HepG2 (cell line): ENCODE results near the gene KMT5C. TPM values are rescaled to one million over a fixed set of nuclear protein-coding genes. Genes with fewer than 3 reads are reported as not detected.

Experiments
- ATAC-seq: fragments of 200-7000 bp; cut with Tn5 transposase; 3 replicates; pipeline ENCODE4 v1.9.1; 2020; ENCODE audit warnings: mild to moderate bottlenecking, moderate library complexity
- BruUV-seq: library from RNA; stranded (reverse); fragments of 400-500 nt; replicated peaks from 2 replicates; lab custom pipeline; 2021; lab: Mats Ljungman, UMichigan
- CTCF ChIA-PET: fragments of 300-600 bp; formaldehyde crosslinking; extraction: SDS; loops from one replicate; lab custom pipeline; 2021; ENCODE audit warnings: low total read pairs, inconsistent platforms, low intra/inter-chr PET ratio; lab: Yijun Ruan, JAX
- POLR2A ChIA-PET: fragments of 350-600 bp; sonication (Branson Sonifier 250); formaldehyde crosslinking; loops from one replicate; lab custom pipeline; 2020; ENCODE audit warnings: antibody characterized with exemption, inconsistent platforms; lab: Yijun Ruan, JAX
- DNase-seq: peaks from one replicate; pipeline ENCODE4 v3.0.0-alpha.2; 2015; ENCODE audit warnings: low spot score
- FAIRE-seq: peaks from 3 replicates; lab custom pipeline; 2011; peaks lifted over from hg19 to GRCh38; lab: Jason Lieb, UNC
- H2AFZ ChIP-seq: one replicate; pipeline ENCODE4 v1.6.1; 2011; ENCODE audit warnings: low read length, inconsistent platforms
- H3K27ac ChIP-seq: fragments of 300-600 bp; 3 replicates; pipeline ENCODE4 v1.8.0; 2011; ENCODE audit warnings: mixed run types, mild to moderate bottlenecking, mixed read lengths, low read length, inconsistent platforms; ENCODE audit not compliant: insufficient read depth; ENCODE audit errors: extremely low read length
- H3K27me3 ChIP-seq, 2 experiments: fragments of 200-600 bp in 1 of 2; 2 replicates in 1 of 2; 3 replicates in 1 of 2; pipeline versions ENCODE4 v1.6.0 to v1.8.0; 2011; ENCODE audit warnings: low read length in 2 of 2, mild to moderate bottlenecking in 2 of 2, moderate library complexity in 2 of 2, inconsistent platforms in 1 of 2; ENCODE audit not compliant: insufficient read depth in 2 of 2, control insufficient read depth in 1 of 2
- H3K36me3 ChIP-seq, 2 experiments: fragments of 200-600 bp in 1 of 2; replicated peaks in 1 of 2; 2 replicates in 1 of 2; 3 replicates in 1 of 2; pipeline versions ENCODE4 v1.5.1 to v1.8.0; 2011; ENCODE audit warnings: low read length in 2 of 2, inconsistent platforms in 1 of 2; ENCODE audit not compliant: insufficient read depth in 2 of 2, control insufficient read depth in 1 of 2
- H3K4me1 ChIP-seq: 2 replicates; pipeline ENCODE4 v1.5.1; 2012; ENCODE audit warnings: low read length, inconsistent platforms; ENCODE audit not compliant: insufficient read depth
- H3K4me2 ChIP-seq: 2 replicates; pipeline ENCODE4 v1.6.0; 2011; ENCODE audit warnings: low read depth, low read length, inconsistent platforms
- H3K4me3 ChIP-seq, 3 experiments: fragments of 200-600 bp in 1 of 3; sonication (generic), shearing (Covaris generic) in 1 of 3; replicated peaks in 1 of 3; 2 replicates each; pipeline ENCODE4 v1.5.1; 2011 to 2016; ENCODE audit warnings: low read length in 3 of 3, inconsistent platforms in 2 of 3, low read depth in 2 of 3, mild to moderate bottlenecking in 2 of 3, control low read depth in 1 of 3, mixed read lengths in 1 of 3; ENCODE audit not compliant: insufficient read depth in 1 of 3
- H3K79me2 ChIP-seq: one replicate; pipeline ENCODE4 v1.6.1; 2011; ENCODE audit warnings: low read length, inconsistent platforms; ENCODE audit not compliant: insufficient read depth
- H3K9ac ChIP-seq: 2 replicates; pipeline ENCODE4 v1.6.0; 2011; ENCODE audit warnings: mild to moderate bottlenecking, low read depth, low read length, inconsistent platforms; ENCODE audit not compliant: insufficient read depth
- H3K9me3 ChIP-seq: 2 replicates; pipeline ENCODE4 v1.5.1; 2012; ENCODE audit warnings: mild to moderate bottlenecking, low read length
- H4K20me1 ChIP-seq: 2 replicates; pipeline ENCODE4 v1.6.0; 2011; ENCODE audit warnings: inconsistent platforms, mild to moderate bottlenecking, low read length, moderate library complexity; ENCODE audit not compliant: insufficient read depth
- KDM6A ChIP-seq: IDR thresholded peaks from 2 replicates; pipeline ENCODE4 v1.6.1; 2016; ENCODE audit warnings: low read depth
- KMT2A ChIP-seq: sonication (generic); formaldehyde crosslinking; IDR thresholded peaks from 2 replicates; pipeline ENCODE4 v1.4.0; 2020; ENCODE audit warnings: missing genetic modification reagents
- PITX1 ChIP-seq: sonication (generic); formaldehyde crosslinking; IDR thresholded peaks from 2 replicates; pipeline ENCODE4 v1.5.1; 2020; ENCODE audit warnings: mild to moderate bottlenecking, missing genetic modification reagents
- SIN3B ChIP-seq: fragments of 150-350 bp; IDR thresholded peaks from 2 replicates; pipeline ENCODE4 v1.6.1; 2014; ENCODE audit warnings: low read length
- SUZ12 ChIP-seq: fragments of 150-350 bp; IDR thresholded peaks from 2 replicates; pipeline ENCODE4 v1.6.1; 2014; ENCODE audit warnings: low read depth, low read length
- TRIM22 ChIP-seq: fragments of 450-650 bp; IDR thresholded peaks from 2 replicates; pipeline ENCODE4 v1.6.1; 2017
- ZNF33B ChIP-seq: sonication (generic); formaldehyde crosslinking; IDR thresholded peaks from 2 replicates; pipeline ENCODE4 v1.5.1; 2020; ENCODE audit warnings: mild to moderate bottlenecking, missing genetic modification reagents
- WGBS: methylation state at CpG from one replicate; pipeline ENCODE4 v1.1.6; 2017; ENCODE audit warnings: low lambda C conversion rate; 5-methylcytosine and 5-hydroxymethylcytosine counted together
- in situ Hi-C: cut with HindIII; loops from 2 replicates; pipeline ENCODE4 v1.10.0; 2017; ENCODE audit warnings: low pct_unique_long_range_greater_than_20kb; ENCODE audit not compliant: extremely low pct_ligation_motif_present
- intact Hi-C: fragments of 100-400 bp; cut with micrococcal nuclease; formaldehyde crosslinking; loops from one replicate; pipeline ENCODE4 v1.10.0; 2022; ENCODE audit not compliant: unreplicated experiment
- polyA plus RNA-seq, 8 experiments: library from polyadenylated mRNA; depleted of rRNA in 3 of 8; stranded (reverse) in 7 of 8; unstranded in 1 of 8; fragments of >200 nt; fragmentation: Illumina TruSeq in 4 of 8; extraction: Trizol in 4 of 8; gene quantifications; 2 replicates each; pipeline versions ENCODE4 v1.2.1 to v1.2.3, GENCODE V29; 2011 to 2016; ENCODE audit warnings: low read depth in 4 of 8, missing spikeins in 1 of 8, mixed read lengths in 1 of 8; ENCODE audit not compliant: insufficient read depth in 1 of 8
- total RNA-seq, 5 experiments: library from RNA; depleted of rRNA; stranded (reverse); fragments of >200 nt; fragmentation: Illumina TruSeq; extraction: Trizol; gene quantifications; 2 replicates each; pipeline ENCODE4 v1.2.3, GENCODE V29; 2016; ENCODE audit warnings: low read depth in 1 of 5
- TF ChIP-seq, protein P1 (sequence below): sonication (generic); formaldehyde crosslinking; IDR thresholded peaks from 2 replicates; pipeline ENCODE4 v1.5.0; 2020; ENCODE audit warnings: mild to moderate bottlenecking, missing genetic modification reagents, moderate library complexity
- TF ChIP-seq, protein P2 (sequence below): sonication (generic); formaldehyde crosslinking; IDR thresholded peaks from 2 replicates; pipeline ENCODE4 v1.4.0; 2020; ENCODE audit warnings: missing genetic modification reagents

The KMT5C gene
- total and polyA plus RNA-seq, 2 of the 13 experiments (the other 11 are each of a cell fraction or from before 2014, with no cell fraction given) = 5.5 to 9.0 TPM

- Histone ChIP-seq H2AFZ (no peak overlapping the region), H3K9me3 (no peaks in the 10 kb centered on the region), H3K79me2 (no peaks in the 10 kb centered on the region), H3K4me1 (peaks cover 15% of the 10 kb centered on the region), H3K27me3 (peaks cover 6 to 21% of the 10 kb centered on the region in 2 experiments), H4K20me1 (no peaks in the 10 kb centered on the region), H3K4me3 (no peak overlapping the region), H3K27ac (no peak overlapping the region), H3K36me3 (peaks cover 0 to 2% of the 10 kb centered on the region in 2 experiments; a peak in 2 of 5 replicates), H3K9ac (no peak overlapping the region), H3K4me2 (no peak overlapping the region)
- POLR2A ChIA-PET = interaction anchor here (0.6 to 1.9 kb wide), 2 partner anchors 9 to 16 kb away, joined by 4 to 6 read pairs; partner anchors contain the start of gene KMT5C
- intact Hi-C loops (no loop called here), in situ Hi-C loops (no loop called here)
- BruUV-seq = no TSS peak
- ATAC-seq (no peak), FAIRE-seq (no peak), DNase-seq (no peak)
- CTCF ChIA-PET = no interaction called here
- no peak for TF ChIP-seq SIN3B
- TF ChIP-seq KDM6A (CRISPR knock-in tag) = no peak
- no peak for TF ChIP-seq ZNF33B (CRISPR knock-in tag)
- TF ChIP-seq KMT2A = no peak
- TF ChIP-seq, protein P1, sequence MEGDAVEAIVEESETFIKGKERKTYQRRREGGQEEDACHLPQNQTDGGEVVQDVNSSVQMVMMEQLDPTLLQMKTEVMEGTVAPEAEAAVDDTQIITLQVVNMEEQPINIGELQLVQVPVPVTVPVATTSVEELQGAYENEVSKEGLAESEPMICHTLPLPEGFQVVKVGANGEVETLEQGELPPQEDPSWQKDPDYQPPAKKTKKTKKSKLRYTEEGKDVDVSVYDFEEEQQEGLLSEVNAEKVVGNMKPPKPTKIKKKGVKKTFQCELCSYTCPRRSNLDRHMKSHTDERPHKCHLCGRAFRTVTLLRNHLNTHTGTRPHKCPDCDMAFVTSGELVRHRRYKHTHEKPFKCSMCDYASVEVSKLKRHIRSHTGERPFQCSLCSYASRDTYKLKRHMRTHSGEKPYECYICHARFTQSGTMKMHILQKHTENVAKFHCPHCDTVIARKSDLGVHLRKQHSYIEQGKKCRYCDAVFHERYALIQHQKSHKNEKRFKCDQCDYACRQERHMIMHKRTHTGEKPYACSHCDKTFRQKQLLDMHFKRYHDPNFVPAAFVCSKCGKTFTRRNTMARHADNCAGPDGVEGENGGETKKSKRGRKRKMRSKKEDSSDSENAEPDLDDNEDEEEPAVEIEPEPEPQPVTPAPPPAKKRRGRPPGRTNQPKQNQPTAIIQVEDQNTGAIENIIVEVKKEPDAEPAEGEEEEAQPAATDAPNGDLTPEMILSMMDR (CRISPR knock-in tag) = no peak
- TF ChIP-seq PITX1 (CRISPR knock-in tag) = no peak
- no peak for TF ChIP-seq SUZ12
- TF ChIP-seq, protein P2, sequence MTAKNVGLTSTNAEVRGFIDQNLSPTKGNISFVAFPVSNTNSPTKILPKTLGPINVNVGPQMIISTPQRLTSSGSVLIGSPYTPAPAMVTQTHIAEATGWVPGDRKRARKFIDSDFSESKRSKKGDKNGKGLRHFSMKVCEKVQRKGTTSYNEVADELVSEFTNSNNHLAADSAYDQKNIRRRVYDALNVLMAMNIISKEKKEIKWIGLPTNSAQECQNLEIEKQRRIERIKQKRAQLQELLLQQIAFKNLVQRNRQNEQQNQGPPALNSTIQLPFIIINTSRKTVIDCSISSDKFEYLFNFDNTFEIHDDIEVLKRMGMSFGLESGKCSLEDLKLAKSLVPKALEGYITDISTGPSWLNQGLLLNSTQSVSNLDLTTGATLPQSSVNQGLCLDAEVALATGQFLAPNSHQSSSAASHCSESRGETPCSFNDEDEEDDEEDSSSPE = no peak
- no peak for TF ChIP-seq TRIM22
- WGBS = 85% methylated on average over 22 of the region's 22 CpGs
Measured at GRCh38 chr19:55348317-55349034, 8.8 kb downstream of the KMT5C start.
